ENCODE data around the gene GFI1B.
"Not testable (repeated sequence)": the region's sequence is repeated elsewhere in the genome, so short reads cannot be mapped to it uniquely, and the experiment has no call there.

GFI1B gene

DNA sequence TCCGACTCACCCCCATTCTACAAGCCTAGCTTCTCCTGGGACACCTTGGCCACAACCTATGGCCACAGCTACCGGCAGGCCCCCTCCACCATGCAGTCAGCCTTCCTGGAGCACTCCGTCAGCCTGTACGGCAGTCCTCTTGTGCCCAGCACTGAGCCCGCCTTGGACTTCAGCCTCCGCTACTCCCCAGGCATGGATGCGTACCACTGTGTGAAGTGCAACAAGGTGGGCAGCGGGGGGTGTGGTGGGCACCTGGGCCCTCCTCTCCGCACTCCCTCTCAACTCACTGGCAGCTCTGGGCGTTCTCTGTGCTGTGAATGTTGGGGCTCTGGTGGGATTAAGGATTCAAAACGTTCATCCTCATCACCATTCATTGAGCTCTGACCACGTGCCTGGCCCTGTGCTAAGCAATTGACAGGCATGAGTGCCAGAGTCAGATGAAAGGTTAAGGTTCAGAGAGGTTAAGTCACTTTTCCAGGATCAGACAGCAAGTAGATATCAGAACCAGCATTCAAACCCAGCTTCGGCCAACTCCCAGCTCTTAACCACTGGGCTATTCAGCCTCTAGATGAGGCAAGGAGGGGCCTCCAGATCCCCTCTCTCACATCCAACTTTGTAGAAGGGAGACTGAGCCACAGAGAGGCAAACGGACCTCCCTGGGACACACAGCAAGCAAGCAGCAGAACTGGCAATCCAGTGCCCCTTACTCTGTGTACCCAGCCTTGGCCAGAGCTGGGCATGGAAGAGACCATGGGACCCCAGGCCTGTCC, 9.9 kb downstream of the GFI1B start:
- no peak overlapping the region for H3K4me3 ChIP-seq (ENCODE audit: low read length)
- DNase-seq (ENCODE audit: low read depth, low spot score): no peak

DNA sequence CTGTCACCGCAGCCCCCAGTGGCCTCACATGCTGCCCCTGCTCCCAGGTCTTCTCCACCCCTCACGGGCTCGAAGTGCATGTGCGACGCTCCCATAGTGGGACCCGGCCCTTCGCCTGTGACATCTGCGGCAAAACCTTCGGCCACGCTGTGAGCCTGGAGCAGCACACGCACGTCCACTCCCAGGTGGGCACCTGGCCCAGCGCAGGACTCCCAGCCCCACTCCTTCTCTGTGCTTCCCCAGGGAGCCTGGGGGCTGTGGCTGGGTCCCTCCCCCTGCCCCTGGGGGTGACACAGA, 10.5 kb downstream of the GFI1B start:
- no peak overlapping the region for H3K4me3 ChIP-seq (ENCODE audit: low read length)
- no peak for DNase-seq (ENCODE audit: low read depth, low spot score)

DNA sequence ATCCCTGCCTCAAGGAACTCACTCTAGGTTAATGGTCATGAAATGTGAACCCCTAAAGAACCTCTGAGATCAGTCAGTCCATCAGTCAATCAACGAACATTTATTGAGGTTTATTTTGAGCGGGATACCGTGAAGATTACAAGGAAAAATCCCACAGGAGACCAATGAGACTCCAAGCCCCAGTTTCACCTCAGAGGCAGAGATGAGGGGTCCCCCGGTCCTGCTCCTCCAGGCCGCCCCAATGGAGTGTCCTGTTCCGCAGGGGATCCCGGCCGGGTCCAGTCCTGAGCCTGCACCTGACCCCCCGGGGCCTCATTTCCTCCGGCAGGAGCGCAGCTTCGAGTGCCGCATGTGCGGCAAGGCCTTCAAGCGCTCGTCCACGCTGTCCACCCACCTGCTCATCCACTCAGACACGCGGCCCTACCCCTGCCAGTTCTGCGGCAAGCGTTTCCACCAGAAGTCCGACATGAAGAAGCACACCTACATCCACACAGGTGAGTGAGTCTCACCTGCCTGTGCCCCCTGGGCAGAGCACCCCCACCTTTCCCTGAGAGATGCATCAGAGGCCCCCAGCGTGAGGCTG, 11.0 kb downstream of the GFI1B start:
- DNase-seq (ENCODE audit: low read depth, low spot score): no peak
- no peak overlapping the region for H3K4me3 ChIP-seq (ENCODE audit: low read length)

DNA sequence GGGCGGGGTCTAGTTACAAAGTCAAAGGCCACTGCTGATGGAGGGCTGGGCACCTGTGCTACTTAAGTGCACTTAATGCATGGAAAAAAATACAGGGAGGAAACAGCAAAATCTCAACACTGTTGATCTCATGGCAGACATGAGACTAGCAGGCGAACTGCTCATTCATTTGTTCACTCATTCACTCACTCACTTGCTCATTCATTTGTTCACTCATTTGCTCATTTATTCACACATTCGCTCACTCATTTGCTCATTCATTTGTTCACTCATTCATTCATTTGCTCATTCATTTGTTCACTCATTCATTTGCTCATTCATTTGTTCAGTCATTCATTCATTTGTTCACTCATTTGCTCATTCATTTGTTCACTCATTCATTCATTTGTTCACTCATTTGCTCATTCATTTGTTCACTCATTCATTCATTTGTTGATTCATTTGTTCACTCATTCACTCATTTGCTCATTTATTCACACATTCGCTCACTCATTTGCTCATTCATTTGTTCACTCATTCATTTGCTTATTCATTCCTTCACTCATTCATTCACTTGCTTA, 11.6 kb downstream of the GFI1B start:
- DNase-seq (ENCODE audit: low read depth, low spot score); H3K4me3 ChIP-seq (ENCODE audit: low read length): not testable (repeated sequence)

DNA sequence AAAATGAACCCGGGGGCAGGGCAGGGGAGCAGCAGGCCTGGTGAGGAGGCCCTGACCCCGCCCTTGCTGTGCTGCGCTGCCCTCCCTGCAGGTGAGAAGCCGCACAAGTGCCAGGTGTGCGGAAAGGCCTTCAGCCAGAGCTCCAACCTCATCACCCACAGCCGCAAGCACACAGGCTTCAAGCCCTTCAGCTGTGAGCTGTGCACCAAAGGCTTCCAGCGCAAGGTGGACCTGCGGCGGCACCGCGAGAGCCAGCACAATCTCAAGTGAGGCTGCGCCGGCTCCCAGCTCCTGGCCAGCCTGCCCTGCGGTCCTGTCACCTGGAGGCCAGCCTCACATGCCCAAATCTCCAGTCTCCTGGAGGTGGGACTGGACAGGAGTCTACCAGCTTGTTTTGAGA, 12.3 kb downstream of the GFI1B start:
- H3K4me3 ChIP-seq (ENCODE audit: low read length): no peak overlapping the region
- DNase-seq (ENCODE audit: low read depth, low spot score): no peak

DNA sequence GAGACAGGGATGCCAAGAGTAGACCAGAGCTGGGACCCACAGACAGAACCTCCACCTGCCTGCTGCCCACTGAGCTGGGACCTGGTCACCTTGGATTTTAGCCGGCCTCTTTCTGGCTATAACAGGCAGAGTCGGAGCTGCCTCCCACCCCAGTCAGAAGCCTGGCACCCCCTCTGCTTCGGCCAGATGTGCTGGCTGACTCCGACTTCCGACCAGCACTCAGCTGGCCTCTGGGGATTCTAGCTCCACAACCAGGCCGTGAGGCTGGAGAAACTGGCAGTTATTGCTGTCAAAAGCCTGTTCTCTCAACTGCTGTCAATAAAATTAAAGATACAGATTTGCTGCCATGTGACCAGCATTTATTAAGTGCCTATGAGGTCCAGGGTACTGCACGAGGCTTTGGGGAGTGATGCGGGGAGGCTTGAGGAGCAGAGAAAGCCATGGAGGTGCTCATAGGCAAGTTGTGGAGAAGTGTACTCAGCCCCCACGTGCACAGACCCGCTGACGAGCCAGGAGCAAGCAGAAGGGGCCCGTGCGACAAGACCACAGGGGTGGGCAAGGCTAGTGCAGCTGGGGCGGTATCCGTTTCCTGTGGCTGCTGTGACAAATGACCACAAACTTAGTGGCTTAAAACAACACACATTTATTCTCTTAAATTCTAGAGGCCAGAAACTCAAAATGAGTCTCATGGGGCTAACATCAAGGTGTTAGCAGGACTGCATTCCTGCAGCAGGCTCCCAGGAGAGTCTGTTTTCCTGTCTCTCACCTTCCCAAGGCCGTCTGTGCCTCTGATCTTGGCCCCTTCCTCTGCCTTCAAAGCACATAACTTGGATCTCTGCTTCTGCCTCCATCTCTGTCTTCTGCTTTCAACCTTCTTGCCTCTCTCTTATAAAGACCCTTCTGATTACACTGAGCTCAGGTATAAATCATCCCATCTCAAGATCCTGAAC, 13.1 kb downstream of the GFI1B start:
- no peak overlapping the region for H3K4me3 ChIP-seq (ENCODE audit: low read length)
- DNase-seq (ENCODE audit: low read depth, low spot score): no peak

DNA sequence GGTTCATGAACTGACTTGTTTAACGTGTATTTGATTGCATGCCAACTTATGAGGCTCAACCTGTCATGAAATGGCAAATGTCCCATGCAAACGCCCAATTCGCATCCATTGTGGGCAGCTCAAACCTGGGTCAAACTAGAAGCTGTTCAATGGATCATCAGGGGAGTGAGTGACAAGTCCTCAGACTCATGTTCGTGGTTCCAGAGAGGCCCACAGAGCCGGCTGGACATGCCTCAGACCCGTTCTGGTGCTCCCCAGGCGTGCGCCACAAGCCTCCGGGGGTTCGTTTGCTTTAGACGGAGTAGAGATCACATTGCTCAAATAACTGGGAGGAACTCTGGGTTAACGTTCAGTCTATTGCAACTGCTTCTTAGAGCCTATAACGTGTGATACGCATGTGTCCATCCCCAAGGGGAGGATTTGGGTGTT, 15.0 kb downstream of the GFI1B start:
- H3K4me3 ChIP-seq (ENCODE audit: low read length): no peak overlapping the region
- no peak for DNase-seq (ENCODE audit: low read depth, low spot score)

DNA sequence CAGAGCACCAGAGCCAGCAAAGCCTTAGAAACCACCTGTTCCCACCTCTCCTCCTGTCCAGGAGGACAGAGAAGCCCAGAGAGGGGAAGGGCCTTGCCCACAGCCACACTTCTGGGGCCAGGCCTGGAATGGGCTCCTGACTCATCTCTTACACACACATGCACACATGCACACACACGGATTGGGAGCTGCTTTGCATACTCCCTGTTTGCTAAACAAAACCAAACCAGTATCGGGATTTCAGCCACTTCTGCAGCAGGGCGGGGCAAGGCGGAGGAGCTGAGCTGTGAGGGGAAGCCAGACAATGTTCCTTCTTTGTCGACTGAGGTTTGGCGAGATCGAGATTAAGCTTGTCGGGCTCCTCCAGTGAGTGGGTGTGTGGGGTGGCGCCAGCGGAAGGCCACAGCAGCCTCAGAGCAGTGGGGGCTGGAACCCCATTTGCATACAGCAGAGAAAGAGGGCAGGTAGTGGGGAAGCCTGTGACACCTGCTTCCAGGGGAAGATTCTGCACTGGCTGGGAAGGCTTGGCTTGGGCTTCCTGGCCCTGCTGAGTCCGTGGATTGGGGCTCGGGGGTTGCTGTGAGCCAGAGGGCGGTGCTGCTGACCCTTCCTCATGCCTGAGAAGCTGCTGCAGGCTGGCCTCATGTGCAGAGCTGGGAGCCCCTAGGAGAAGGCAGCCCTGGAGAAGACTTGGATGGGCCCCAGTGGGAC, 16.1 kb downstream of the GFI1B start:
- DNase-seq (ENCODE audit: low read depth, low spot score): no peak
- no peak overlapping the region for H3K4me3 ChIP-seq (ENCODE audit: low read length)

DNA sequence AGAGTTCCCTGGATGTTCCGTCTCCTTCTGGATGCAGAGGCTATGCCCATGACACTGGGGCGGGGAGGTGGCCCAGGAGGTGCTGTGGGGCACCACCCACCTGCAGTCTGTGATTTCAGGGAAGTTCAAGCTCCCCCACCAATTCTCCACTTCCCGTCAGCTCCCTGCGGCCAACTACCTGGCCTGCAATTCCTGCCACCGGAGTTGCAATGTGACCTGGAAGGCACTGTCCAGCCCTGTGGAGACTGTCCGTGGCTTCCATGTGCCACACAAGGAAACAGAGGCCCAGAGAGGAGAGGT, 16.6 kb downstream of the GFI1B start:
- no peak overlapping the region for H3K4me3 ChIP-seq (ENCODE audit: low read length)

DNA sequence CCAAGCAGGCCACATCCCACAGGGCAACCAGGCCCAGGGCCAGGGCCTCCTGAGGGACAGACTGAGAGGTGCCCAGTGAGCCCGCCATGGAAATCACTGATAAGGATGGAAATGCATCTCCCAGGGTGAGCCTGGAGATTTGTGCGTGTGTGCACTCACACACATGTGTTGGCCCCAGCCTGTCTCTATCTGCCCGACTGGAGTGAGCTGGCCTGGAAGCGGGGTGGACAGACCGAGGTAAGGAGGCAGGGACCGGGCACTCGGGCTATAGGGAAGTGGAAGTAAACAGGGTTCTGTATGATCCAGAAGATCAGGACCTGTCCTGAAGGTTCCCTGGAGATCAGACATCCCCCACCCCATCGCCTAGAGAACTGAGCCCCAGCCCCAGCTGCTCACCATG, 17.4 kb downstream of the GFI1B start:
- DNase-seq (ENCODE audit: low read depth, low spot score): no peak
- H3K4me3 ChIP-seq (ENCODE audit: low read length): no peak overlapping the region

More for the DNA sequence above, 16.6 kb downstream of the GFI1B start:
- DNase-seq (ENCODE audit: low read depth, low spot score): no peak

DNA sequence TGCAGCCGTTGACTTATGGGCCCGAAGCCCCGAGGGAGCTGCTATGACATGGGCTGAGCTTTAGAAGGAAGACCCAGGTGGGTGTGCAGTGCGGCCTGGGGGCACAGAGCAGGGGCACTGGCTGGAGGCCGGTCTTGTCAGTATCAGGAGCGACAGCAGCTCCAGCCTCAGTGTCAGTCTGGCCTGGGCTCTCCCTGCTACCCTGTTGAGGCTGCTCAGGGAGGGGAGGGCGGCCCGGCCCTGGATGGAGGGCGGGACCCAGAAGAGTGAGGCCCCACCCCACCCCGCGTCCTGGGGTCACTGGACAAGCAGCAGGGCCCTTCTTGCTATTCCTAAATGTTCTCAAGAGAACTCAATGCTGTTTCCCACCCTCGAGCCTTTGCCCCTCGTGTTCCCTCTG, 18.0 kb downstream of the GFI1B start:
- no peak for DNase-seq (ENCODE audit: low read depth, low spot score)
- no peak overlapping the region for H3K4me3 ChIP-seq (ENCODE audit: low read length)

DNA sequence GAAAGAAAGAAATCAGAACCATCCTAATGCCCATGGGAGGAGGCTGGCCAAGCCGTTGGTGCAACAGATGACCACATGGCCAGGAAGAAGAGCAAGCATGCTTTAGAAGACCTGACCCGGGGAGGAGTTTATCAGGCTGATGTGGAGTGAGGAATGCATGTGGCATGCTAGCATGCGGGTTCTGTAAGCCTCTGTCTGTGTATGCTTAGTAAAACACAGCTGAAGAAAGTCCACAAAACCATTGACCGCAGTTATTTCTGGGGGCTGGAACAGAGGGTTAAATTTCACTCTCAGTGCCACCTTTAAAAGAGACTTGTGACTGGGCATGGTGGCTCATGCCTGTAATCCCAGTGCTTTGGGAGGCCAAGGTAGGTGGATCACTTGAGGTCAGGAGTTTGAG, 19.1 kb downstream of the GFI1B start:
- DNase-seq (ENCODE audit: low read depth, low spot score): no peak
- H3K4me3 ChIP-seq (ENCODE audit: low read length): no peak overlapping the region

DNA sequence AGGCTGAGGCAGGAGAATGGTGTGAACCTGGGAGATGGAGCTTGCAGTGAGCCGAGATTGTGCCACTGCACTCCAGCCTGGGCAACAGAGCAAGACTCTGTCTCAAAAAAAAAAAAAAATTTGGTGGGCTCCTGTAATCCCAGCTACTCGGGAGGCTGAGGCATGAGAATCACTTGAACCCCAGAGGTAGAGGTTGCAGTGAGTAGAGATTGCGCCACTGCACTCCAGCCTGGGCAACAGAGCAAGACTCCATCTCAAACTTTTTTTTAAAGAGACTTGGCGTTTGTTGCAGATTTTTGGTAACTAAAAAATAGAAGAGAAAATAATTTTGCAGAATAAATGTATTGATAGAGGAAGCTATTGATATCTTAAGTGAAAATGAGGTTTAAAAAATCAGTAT, 19.7 kb downstream of the GFI1B start:
- H3K4me3 ChIP-seq (ENCODE audit: low read length); DNase-seq (ENCODE audit: low read depth, low spot score): not testable (repeated sequence)

DNA sequence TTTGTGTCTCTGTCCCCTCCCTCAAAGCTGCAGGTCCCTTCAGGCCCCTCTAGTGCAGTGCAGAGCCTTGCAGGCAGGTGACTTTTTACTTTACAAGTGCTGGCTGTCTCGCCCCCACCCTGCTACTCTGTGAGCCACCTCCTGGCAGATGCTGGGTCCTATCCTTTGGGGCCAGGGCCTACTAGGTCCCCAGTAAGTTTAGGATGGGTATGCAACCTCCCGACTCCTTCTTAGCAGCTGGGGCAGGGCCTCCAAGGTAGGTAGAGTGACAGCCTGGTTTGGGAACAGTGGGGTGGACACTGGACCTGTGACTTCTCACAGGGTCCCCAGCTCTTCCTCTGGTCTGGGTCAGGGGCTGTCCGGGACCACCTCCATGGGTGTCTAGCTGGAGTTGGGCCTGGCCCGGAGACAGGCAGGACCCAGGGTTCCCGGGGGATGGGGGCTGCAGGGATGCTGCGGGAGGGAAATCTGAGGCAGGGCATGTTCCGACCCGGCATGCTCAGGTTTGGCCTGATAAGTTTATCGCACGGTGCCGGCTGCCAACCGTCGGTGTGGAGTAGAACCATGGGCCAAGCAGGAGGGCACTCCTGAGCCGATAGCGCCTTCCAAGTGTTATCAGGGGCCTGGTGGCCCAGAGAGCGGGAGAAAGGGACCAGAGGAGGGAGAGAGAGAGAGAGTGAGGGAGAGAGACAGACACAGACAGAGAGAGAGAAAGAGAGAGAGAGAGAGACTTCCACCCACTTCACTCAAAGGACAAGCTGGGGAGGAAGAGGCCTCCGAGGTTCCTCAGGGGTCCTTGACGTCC, 20.5 kb downstream of the GFI1B start:
- no peak for DNase-seq (ENCODE audit: low read depth, low spot score)
- H3K4me3 ChIP-seq (ENCODE audit: low read length): no peak overlapping the region

DNA sequence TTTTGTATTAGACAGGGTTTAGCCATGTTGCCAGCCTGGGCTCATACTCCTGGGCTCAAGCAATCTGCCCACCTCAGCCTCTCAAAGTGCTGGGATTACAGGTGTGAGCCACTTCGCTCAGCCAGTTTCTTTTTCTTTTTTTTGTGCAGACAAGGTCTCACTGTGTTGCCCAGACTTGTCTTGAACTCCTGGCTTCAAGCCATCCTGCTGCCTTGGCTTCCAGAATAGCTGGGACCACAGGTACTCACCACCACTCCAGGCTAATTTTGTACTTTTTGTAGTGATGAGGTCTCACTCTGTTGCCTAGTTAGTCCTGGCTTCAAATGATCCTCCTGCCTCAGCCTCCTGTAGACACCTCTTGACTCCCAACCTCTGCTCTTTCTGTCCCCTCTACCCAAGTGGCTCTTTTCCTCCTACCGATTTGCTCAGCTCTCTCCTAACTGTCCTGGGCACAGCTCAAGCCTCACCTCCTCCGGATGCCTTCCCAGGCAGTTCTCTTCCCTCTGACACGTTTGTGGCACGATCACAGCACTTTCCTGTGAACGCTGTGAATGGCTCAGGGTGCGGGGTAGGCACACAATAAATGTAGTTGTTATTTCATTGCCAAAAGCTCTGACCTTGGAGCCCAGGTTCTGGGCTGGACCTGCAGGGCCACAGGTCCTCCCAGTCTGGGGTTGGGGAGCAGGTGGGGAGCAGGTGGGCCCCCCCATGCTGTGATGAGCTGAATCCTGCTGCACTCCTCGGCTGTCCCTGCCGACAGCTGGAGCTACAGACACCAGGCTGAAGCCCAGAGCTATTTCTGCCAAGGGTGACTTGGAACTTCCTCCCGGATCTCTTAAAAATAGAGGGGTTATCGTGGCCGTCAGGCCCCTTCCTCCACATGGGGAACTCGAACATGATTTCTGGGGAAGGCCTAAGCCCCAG, 23.9 kb downstream of the GFI1B start:
- DNase-seq (ENCODE audit: low read depth, low spot score): no peak
- H3K4me3 ChIP-seq (ENCODE audit: low read length): no peak overlapping the region

DNA sequence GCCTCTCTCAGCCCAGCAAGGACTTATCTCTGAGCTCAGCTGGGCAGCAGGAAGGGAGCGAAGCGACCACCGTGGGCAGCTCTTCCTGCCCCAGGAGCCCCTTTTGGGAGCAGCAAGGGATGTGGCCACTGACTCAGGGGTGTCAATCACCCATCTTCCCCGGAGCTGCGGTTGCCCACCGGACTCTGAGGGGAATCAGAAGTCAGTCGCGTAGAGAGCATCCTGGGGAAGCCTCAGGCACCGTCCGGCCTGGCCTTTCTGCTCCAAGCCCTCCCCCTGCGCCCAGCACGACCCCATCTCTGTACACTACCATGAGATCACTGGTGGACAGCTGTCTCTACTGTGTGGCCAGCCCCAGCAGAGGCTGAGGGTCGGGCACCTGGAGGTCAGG, 24.6 kb downstream of the GFI1B start:
- no peak overlapping the region for H3K4me3 ChIP-seq (ENCODE audit: low read length)
- no peak for DNase-seq (ENCODE audit: low read depth, low spot score)

DNA sequence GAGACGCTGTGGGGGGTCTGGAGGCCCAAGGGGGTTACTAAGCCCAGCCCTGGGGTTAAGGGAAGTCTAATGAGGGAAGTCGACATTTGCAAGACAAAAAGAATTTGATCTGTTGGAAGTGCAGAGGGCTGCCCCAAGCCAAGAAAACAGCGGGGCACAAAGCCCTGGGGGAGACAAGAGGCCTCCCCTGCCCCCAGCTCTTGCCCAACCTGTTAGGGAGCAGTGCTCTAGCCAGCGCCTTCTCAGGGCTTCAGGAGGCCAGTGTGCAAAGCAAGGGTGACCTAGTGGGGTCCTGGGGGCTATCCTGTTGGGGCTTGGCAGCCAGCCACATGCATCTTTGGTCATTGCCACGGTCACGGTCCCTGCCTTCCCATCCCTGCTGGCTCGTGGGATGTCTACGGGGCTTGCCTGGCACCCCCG, 25.2 kb downstream of the GFI1B start:
- H3K4me3 ChIP-seq (ENCODE audit: low read length): no peak overlapping the region
- no peak for DNase-seq (ENCODE audit: low read depth, low spot score)
